ENCODE measurements around the gene ADRM1.

Gene ADRM1

DNA sequence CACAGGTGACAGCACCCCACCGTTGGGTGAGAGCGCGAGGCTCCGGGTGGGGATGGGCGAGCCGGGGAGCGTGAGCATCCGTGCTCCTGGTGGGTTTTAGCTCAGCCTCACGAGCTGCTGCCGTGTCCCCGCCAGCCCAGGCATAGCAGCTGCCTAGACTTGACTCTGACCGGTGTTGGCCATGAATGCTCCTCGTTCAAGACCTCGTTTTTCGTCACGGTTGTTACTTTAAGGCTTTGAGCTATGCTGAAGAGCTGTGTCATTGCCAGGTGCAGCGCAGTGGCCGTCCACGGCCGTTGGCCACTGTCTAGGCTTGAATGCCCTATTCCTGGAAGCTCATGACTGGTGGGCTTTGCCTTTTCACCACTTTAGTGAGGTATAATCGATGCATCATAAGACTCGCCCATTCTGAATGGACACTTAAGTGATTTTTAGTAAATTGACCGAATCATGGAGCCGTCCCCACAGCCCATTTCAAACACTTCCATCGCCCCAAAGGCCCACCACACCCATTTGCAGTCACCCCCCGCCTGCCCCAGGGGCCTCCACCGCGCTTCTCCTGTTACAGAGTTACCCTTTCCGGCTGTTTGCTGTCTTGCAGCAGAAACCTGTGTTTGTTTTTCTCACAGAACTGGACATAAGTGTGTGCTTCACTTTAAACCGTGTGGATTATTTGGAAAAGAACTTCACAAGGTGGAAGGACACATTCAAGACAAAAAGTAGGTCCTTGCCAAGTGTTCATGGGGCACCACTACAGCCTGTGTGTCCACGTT is 21.4 kb upstream of the ADRM1 start:
- DNase-seq, result no peak

DNA sequence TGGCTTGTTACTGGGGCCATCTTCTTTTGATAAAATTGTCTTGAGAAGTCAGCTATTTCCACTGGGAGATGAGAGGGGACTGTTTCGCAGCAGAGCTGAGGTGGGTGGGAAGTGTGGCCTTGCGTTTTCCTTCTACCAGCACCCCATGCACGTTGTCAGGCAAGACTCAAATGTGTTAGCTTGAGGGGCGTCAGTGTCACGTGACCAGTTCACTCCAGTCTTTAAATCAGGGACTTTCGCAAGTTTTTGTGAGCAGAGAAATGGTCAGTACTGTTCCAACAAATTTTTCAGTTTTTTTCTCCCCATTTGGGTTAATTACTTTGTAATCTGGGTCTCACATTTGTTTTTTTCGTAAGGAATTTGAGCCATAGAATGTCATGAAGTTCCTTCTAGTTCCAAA is 20.7 kb upstream of the ADRM1 start:
- DNase-seq, result no peak

DNA sequence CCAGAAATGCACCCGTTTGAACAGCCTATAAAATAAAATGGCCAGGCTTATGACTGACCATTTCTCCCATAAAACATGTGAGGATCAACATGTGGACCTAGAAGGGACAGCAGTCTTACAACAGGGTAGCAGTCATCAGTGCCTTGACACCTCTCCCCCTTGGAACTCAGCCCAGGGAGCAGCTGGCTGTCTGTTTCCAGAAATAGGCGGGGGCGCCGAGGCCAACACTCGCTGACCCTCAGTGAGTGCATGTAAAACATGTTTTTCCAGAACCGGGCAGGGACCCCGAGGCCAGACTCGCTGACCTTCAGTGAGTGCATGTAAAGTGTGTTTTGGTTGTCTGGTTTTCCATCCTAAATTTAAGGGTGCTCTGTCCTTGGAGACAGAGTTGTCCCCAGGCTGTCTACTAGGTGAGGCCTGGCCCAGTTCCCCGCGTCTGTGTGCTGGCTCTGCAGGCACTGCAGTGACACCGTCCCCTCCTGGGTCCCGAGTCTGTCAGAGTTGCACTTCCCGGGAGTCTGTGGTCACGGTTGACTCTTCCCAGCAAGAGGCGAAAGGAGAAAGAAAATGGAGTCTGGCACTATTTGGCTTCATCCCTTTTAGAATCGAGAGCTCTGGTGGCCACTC is 19.8 kb upstream of the ADRM1 start:
- no peak for DNase-seq

DNA sequence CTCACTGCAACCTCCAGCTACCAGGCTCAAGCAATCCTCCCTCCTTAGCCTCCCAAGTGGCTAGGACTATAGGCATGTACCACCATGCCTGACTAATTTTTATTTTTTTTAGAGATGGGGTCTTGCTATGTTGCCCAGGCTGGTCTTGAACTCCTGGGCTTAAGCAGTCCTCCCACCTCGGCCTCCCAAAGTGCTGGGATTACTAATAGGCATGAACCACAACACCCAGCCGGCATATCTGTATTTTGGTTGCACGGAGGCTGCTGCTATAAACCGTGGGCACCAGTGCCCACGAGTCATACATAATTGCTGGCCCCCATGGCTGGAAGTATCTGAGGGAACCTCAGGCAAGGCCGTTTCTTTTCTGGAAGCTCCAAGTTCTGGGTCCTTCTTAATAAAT is 18.3 kb upstream of the ADRM1 start:
- no peak for DNase-seq

DNA sequence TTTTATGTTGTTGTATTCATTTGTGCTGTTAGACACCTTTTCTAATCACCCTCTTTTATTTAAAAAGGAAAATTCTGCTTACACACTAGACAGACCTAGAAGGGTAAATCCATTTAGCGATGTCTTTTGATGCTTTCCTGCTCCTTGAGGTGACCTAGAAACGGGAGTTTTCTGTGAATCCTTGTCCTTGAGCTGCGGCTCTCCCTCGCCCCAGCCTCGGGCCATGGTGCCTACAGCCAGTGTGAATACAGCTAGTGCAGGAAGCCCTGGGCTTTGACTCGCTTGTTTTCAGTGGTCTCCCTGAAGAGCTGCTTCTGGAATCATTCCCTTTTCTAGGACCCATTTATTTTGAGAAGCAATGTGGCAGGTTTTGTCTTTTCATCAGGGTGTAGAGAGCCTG is 17.6 kb upstream of the ADRM1 start:
- DNase-seq, result no peak

DNA sequence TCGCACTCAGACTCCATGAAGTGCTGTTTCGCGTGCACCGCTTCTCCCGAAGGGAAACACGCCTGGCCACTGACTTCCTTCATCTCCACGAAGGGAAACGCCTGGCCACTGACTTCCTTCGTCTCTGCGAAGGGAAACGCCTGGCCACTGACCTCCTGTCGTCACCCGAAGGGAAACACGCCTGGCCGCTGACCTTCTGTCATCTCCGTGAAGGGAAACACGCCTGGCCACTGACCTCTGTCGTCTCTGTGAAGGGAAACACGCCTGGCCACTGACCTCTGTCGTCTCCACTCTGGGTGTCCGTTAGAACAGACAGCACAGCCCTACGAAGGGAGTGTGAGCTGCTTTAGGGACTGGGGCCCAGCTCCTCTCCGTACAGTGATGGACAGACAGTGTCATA is 17.1 kb upstream of the ADRM1 start:
- no peak for DNase-seq

DNA sequence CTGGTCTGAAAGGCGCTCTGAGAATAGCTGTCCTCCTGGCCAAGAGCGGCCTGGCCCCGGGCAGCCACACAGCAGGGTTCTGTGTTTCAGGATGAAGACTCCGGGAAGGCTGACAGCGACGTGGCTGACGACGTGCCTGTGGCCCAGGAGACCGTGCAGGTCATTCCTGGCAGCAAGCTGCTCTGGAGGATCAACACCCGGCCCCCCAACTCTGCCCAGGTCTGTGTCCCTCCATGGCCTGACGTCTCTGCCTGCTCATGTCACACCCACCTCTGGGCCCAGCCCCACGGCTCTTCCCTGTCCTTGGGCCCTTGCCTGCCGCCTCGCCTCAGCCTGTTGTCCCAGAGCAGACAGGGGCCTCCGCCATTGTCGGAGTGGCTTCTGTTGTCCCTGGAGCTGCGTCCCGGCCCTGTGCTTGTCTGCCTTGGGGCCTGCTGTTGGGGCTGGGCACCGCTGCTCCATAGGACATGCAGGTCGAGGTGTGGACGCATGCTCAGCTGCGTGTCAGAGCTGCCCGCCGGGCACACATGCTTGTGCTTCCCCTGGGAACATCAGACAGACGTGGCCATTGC is 16.2 kb upstream of the ADRM1 start:
- DNase-seq, result no peak

DNA sequence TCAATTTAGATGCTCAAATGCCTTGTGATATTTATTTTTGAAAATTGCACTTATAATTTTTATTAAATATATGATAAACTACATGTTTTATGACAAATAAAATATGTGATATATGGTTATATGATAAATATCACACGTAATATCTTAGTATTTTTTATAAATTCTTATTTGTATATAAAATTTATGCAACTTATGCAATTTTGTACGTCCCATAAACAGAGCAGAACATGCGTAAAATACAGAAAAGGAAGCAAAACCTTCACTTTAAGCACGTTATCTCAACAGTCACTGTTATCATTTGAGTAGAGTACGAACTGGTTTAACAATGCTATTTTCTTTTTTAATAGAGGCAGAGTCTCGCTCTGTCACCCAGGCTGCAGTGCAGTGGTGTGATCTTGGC is 15.7 kb upstream of the ADRM1 start:
- DNase-seq, result no peak

DNA sequence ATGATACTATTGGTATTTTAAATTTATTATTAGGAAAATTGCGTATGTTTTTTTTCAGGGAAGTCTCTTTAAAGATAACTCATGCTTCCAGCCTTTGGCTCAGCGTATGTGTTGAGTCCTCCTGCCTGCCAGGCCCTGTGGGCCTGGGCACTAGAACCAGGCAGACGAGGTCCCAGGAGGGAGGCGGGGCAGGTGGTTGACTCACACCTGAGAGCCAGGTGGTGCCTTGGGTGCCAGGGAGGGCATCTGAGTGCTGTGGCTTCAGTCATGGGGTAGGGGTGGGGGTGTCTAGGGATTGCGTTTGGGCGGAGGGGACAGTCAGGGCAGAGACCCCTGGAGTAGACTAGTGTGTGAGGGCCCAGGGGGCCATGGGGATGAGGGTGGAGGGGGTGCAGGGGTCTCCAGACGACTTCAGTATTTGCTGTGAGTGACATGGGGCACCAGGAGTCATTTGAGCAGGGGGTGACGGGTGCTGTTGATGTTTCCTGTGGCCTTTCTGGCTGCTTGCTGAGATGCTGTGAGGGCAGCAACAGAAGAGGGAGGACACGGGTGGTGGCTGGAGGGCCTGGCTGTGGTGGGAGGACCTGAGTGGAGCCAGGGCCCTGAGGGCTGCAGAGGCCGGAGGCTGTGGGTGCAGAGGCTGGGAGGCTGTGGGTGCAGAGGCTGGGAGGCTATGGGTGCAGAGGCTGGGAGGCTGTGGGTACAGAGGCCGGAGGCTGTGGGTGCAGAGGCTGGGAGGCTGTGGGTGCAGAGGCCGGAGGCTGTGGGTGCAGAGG is 14.8 kb upstream of the ADRM1 start:
- no peak for DNase-seq

DNA sequence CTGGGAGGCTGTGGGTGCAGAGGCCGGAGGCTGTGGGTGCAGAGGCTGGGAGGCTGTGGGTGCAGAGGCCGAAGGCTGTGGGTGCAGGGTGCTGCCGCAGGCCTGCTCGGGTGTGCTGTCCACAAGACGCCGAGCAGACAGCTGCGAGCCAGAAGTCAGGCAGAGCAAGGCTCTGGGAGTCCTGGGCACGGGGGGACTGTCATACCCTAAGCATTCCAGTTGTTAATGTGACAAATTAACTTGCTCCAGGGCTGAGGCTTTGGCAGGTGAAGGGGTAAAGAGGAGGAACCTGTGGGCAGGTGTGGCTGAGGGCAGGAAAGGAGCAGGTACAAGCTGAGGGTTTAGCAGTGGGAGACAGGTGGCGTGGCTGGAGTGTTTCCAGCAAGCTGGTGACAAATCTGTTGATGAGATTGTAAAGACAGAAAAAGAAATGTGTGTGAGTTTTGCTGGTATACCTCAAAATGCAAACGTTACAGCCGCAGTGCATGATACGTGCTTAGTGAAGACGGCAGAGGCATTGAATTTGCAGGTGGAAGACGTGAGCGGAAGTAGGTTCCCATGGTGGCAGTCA is 14.2 kb upstream of the ADRM1 start:
- DNase-seq, result no peak

DNA sequence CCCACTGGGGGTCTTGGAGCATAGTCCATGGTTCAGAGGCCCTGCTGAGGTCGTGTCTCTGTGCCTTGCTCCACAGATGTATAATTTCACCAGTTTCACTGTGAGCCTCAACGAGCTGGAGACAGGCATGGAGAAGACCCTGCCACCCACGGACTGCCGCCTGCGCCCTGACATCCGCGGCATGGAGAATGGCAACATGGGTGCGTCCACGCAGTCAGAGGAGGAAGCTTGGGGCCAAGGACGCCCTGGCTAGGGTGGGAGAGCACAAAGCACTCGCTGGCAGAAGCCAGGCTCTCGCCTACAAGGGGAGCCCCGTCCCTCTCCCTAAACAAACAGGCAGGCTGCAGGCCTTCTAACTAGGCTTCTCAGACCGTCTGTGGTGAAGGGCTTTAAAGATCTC is 13.7 kb upstream of the ADRM1 start:
- no peak for DNase-seq

DNA sequence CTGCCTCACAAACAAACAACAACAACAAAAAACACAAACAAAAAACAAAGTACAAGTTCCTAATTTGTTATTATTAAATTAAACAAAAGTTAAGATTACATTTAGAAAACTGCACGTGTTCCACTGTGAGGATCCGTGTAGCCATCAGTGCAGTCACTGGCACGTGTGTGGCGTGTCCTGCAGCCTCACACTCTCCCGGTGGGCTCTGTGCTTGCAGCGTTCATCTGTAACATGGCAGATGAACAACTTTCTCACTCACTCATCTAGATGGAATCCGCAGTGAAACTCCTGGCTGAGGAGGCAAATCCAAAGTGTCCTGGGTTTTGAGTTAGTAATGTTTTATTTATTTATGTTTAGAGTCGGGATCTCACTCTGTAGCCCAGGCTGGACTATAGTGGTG is 12.9 kb upstream of the ADRM1 start:
- no peak for DNase-seq

DNA sequence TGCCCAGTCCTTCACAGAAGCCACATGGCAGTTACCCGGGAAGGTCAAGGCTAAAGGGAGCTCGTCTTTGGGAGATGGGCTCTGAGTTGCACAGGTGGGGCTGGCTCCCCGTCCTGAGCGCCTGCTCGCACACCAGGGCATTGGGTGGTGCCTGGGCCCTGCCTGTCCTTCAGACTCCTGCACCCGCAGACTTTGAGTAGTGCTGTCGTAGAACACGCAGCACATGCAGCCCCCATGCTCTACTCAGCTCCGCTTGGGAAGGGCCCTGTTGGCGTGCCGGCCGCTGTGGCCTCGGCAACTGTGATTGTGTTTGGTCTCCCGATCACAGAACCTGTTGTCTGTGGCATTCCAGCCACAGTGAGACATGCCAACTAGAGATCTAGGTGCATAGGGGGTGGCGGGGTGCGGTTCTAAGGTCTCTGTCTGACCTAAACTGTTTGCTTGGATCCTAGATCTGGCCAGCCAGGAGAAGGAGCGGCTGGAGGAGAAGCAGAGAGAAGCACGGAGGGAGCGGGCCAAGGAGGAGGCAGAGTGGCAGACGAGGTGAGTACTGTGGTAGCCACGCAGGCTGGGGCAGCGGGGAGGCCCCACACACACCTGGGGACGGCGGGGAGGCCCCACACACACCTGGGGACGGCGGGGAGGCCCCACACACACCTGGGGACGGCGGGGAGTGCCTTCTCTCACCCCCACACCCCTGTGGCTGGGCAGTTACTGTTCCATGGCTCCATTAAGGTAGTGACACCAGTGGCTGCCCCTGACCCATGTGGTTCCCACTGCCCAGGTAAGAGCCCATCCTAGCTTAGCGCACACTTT is 11.3 kb upstream of the ADRM1 start:
- no peak for DNase-seq

DNA sequence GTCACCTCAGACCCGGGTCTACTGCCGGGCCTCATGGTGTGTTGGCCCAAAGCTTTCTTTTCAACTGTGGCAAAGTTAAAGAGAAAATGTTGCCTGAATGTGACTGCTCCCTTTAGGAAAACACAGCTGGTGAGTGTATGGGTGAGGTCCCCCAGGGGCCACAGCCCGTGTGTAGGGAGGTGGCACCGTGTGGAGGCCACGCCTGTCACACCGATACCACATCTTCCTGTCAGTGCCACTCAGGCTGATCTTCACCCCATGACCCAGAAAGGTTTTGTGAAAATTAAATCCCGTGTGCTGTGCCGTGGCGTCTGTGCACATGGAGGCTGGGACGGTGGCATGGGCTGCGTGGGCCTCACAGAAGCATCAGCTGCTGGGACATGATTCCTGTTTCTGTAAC is 10.7 kb upstream of the ADRM1 start:
- DNase-seq, result no peak

DNA sequence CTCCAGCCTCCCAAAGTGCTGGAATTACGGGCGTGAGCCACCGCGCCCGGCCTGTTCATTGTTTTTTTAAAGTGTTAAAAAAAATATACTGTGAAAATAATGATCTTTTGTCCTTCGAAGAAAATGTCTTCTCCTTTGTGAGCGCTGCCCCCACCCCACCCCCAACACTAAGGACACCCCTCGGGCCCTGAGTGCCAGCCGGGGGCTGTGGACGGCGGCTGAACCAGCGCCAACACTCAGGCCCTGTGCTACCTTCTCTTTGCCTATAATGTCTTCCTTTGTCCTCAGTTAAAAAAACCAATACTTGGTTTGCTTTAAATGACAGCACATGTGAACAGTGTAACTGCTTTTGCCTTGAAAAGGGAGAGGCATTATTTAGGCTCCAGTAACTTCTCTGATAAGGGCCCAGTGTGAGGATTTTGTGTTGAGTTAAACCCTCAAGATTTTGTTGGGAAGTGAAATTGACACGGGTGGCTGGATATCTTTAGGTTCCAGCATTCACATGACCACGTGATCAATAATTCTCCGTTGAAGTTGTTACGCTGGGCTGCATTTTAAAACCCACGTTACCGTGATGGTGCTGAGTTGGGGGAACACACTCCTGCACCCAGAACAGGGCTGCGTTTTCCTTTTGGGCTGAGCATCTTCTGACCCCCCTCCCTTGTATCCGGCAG is 9.5 kb upstream of the ADRM1 start:
- DNase-seq, result no peak

DNA sequence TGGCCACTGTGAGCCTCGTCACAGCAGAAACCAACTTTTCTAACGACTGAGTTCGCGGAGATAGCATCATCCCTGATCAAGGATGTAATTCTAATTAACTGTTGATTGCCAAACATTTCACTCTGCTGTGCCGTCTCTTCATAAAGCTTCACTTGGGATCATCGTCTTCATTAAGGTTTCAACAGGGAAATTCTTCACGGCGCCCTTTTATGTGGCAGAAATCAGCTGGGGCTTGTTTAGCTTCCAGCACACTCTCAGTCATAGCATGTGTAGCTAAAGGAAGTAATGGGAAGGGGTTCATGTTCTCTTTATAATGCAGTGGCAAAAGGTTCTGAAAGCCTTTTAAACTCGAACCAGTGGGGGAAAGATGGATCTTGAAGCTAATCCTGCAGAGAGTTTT is 8.9 kb upstream of the ADRM1 start:
- no peak for DNase-seq

DNA sequence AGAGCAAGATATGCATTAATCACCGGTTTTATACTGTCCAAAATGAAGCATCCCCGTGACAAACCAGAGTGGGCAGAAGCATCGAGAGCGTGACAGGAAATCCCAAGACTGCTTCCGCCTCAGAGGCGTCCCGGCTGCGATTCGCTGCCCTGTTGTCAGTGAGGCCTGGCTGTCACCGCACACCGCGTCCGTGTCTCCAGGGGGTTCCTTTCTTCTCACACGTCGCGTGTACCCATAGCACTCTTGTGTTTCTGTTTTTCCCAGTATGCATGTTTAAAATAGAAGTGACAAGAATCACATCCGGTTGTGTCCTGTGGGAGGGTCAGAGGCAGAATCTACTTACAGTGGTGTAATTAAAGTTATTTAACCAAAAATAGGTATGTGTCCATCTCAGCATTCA is 8.3 kb upstream of the ADRM1 start:
- no peak for DNase-seq

DNA sequence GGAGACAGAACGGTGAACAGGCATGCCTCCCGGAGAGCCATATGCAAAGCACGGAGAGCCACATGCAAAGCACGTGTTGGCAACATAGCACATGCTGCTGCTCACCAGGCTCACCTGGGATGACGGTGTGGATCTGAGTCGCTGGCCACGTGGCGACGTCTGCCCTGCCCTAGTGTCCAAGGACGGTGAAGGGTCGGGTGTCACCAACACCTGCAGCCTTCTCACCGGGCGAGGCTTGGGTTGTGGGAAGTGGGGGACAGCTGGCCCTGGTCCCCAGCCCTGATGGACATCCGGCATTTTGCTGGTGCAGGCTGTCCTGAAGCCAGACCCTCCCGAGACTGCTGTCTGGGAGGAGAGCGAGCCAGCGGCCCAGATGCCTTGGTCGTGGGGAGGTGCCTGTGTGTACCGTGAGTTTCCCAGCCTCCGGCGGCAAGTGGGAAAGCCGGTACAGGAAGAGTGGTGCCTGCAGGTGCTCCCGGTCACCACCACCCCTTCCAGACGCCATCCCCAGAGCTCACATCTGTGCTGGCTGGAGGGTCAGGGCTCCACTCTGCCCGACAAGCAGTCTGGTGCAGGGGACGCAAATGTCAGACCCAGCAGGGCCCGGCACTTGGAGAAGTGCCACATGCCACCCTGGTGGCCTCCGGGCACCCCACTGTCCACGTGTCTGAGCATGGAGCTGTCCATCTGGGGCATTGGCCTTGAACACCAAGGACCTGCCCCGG is 5.9 kb upstream of the ADRM1 start:
- no peak for DNase-seq

DNA sequence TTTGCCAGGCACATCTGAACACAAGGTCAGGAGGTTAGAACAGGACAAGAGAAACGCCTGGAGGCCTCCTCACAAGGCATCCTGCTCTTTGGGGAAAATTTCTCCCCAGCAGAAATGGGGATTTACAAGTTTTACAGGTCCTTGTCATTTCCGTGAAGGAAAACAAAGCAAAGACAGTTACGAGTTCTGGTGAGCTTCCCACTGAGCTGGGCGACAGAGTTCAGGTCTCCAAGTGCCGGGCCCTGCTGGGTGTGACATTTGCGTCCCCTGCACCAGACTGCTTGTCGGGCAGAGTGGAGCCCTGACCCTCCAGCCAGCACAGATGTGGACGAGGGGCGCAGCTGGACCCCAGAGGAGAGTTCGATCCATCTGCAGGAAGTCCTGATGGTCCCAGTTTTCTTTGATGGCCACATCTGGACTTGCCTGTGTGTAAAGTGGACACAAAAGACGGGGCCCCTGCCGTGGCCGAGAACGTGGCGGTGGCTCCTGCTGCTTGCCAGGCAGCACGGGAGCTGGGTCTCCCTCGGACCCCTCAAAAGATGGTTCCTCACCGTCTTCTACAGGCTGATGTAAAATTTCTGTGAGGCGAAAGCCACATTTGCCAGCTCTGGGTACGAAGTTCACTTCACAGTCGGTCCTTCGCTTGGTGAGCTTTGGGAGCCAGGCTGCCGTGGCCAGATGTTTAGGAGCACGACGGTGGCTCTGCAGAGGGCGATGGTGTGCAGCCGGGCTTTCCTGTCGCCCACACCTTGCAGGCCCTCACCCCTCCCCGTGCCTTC is 5.2 kb upstream of the ADRM1 start:
- DNase-seq, result no peak

DNA sequence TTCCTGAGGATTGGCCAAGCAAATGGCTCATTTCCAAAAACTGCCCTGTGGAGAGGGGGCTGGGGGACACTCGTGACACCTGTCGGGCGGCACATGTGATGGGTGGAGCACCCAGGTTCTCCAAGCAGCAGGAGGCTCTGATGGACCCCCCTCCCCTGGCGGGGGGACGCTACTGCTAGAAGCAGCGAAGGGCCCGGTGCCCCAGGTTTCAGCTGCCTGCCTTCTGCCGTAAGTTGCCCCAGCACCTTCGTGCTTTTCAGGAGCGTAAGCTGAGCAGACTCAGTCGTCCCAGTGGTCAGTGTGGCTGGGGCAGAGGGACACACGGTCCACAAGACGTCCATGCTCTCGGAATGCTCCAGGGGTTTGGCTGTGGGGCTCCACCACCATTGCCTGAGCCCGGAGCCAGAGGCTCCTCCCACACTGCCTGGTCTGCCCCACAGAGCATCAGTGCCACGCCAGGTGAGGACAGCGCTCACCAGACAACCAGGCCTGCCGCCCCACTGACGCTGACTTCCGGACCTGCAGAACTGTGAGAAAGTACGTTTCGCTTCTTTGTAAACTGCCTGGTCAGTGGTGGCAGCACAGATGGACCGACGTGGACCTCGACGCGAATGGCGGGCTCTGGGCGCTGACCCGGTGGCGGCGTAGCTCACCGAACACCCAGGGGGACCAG is 4.1 kb upstream of the ADRM1 start:
- no peak for DNase-seq

All from activated gamma-delta T cell treated with Interleukin-2 at 50 U/mL for 16 hours (primary cell).